Neural crest cell (in vitro differentiated cells): ENCODE data around the gene ERMP1. TPM values are rescaled to one million over a fixed set of nuclear protein-coding genes. Genes with fewer than 3 reads are reported as not detected.

Experiments used
- DNase-seq: peaks from one replicate; pipeline ENCODE4 v3.0.0; 2021; ENCODE audit warnings: low read depth, mixed read lengths, low spot score
- H3K27ac Mint-ChIP-seq: one replicate; pipeline ENCODE4 v1.8.0; 2021; ENCODE audit warnings: mild to moderate bottlenecking, mixed read lengths; ENCODE audit not compliant: unreplicated experiment
- H3K27me3 Mint-ChIP-seq: 2 replicates; pipeline ENCODE4 v1.8.0; 2021; ENCODE audit warnings: low read depth, mild to moderate bottlenecking, mixed read lengths
- H3K36me3 Mint-ChIP-seq: 2 replicates; pipeline ENCODE4 v1.8.0; 2021; ENCODE audit warnings: low read depth, mild to moderate bottlenecking, mixed read lengths
- H3K4me1 Mint-ChIP-seq: 2 replicates; pipeline ENCODE4 v1.8.0; 2021; ENCODE audit warnings: mixed read lengths
- H3K4me3 Mint-ChIP-seq: one replicate; pipeline ENCODE4 v1.8.0; 2021; ENCODE audit warnings: mild to moderate bottlenecking, mixed read lengths
- H3K9me3 Mint-ChIP-seq: 2 replicates; pipeline ENCODE4 v1.8.0; 2021; ENCODE audit warnings: mixed read lengths
- total RNA-seq: library from RNA; stranded (reverse); gene quantifications from 2 replicates; pipeline ENCODE4 v1.2.1, GENCODE V29; 2021
- TF ChIP-seq, protein P1 (sequence below): fragments of 200-600 bp; sonication (generic); conservative IDR thresholded peaks from 2 replicates; pipeline ENCODE4 v1.5.0; 2021; ENCODE audit warnings: antibody characterized with exemption, mild to moderate bottlenecking

ERMP1 gene
- total RNA-seq, 1 donor from 2014 or later, result 5.9 TPM

DNA sequence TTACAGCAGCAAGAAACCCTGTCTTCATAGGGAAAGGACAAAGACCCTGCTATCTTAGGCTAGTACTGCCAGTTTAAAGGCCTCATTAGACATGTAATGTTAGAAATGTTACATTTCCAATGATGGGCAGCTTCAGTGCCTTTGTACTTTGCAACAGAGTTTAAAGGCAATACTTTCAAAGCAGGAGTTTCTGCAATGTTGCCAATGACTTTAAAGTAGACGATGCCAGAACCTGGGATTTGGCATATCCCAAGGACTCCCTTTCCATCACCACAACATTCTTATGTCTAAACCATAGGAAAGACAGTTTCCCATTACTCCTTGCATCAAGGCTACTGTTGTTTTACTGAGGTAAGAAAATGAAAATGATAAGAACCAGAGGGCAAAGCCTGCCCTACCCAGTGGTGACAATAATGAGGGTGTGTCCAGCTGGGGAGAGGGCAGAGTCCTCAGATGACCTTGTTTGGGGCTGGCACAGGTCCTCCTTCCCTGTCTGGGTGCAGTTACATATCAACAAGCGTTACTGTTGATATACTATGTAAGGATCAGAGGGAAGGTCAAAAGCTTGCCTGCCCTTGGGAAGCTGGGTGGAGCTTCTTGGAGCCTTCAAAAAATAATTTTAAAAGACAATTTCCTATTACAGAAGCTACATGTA is 30.3 kb upstream of the ERMP1 start:
- no peaks in the 10 kb centered on the region for H3K9me3 Mint-ChIP-seq
- no peaks in the 10 kb centered on the region for H3K27me3 Mint-ChIP-seq
- H3K4me3 Mint-ChIP-seq, result no peak overlapping the region
- no peak overlapping the region for H3K27ac Mint-ChIP-seq
- no peaks in the 10 kb centered on the region for H3K36me3 Mint-ChIP-seq
- TF ChIP-seq, protein P1, sequence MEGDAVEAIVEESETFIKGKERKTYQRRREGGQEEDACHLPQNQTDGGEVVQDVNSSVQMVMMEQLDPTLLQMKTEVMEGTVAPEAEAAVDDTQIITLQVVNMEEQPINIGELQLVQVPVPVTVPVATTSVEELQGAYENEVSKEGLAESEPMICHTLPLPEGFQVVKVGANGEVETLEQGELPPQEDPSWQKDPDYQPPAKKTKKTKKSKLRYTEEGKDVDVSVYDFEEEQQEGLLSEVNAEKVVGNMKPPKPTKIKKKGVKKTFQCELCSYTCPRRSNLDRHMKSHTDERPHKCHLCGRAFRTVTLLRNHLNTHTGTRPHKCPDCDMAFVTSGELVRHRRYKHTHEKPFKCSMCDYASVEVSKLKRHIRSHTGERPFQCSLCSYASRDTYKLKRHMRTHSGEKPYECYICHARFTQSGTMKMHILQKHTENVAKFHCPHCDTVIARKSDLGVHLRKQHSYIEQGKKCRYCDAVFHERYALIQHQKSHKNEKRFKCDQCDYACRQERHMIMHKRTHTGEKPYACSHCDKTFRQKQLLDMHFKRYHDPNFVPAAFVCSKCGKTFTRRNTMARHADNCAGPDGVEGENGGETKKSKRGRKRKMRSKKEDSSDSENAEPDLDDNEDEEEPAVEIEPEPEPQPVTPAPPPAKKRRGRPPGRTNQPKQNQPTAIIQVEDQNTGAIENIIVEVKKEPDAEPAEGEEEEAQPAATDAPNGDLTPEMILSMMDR, result no peak
- DNase-seq, result no peak
- H3K4me1 Mint-ChIP-seq, result peaks cover 15% of the 10 kb centered on the region

DNA sequence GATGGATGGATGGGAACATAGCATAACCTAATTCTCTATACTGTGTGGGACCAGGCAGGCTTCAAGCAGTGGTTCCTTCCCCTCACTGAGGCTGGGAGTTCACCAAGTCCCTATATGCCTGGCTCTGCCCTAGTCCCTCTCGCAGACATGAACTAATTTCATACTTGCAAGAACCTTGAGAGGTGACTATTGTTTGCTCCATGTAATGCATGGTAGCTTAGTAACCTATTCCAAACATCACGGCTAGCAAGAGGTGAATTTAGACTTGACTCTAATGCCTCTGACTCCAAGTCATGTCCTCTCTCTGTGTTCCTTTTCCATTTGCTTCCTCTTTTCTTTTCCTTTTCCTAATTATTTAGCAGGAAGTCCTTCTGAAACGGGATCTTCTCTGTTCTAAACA is 25.9 kb upstream of the ERMP1 start:
- Mint-ChIP-seq H3K9me3 (no peaks in the 10 kb centered on the region), H3K27me3 (no peaks in the 10 kb centered on the region), H3K36me3 (no peaks in the 10 kb centered on the region), H3K4me1 (peaks cover 5% of the 10 kb centered on the region), H3K27ac (no peak overlapping the region), H3K4me3 (no peak overlapping the region)
- DNase-seq, result no peak
- TF ChIP-seq, protein P1, result no peak

DNA sequence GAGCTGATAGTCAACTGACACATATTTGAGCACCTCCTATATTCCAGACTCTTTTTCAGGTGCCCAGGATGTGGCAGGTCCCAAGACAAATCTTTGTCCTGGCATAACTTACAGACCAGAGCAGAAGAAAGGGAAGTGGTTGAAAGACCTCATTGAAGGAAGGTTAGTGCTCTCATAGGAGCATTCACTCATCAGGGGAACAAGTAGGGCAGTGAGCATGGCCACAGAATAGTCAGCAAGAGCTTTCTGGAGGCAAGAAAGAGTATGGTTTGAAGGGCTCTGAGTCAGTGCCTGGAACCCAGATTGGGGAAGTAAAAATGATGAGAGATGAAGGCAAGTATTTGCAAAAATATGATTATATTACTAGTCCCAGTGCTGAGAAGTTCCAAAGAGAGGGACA is 25.0 kb upstream of the ERMP1 start:
- no peak overlapping the region for H3K4me3 Mint-ChIP-seq
- peaks cover 5% of the 10 kb centered on the region for H3K4me1 Mint-ChIP-seq
- no peaks in the 10 kb centered on the region for H3K27me3 Mint-ChIP-seq
- DNase-seq, result no peak
- H3K36me3 Mint-ChIP-seq, result no peaks in the 10 kb centered on the region
- no peaks in the 10 kb centered on the region for H3K9me3 Mint-ChIP-seq
- TF ChIP-seq, protein P1, result no peak
- H3K27ac Mint-ChIP-seq, result no peak overlapping the region

DNA sequence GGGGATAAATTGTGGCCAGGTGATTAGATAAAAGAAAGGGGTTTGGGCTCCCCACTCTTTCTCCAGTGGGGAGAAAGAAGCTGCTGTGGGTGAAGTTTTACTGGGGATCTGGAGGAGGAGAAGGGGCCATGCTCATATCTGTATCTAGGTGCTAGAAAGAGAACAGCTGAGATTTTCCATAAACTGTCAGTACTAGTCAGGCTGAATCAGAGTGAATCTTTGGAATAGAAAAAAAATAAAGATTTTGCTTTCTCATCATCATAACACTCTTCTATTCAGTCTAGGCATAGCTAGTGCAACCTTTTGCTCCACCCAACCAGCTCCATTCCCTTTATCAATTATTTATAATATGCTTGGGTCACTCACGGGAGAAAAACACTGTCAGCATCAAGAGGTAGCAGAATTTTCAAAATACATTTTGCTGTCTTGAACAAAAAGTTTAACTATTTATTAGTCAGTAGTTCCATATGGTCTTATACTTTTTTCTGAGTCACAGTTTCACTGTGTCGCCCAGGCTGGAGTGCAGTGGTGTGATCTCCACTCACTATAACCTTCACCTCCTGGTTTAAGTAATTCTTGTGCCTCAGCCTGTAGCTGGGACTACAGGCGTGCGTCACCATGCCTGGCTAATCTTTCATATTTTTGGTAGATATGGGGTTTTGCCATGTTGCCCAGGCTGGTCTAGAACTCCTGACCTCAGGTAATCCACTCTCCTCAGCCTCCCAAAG is 21.3 kb upstream of the ERMP1 start:
- H3K4me3 Mint-ChIP-seq, result no peak overlapping the region
- no peak overlapping the region for H3K27ac Mint-ChIP-seq
- H3K9me3 Mint-ChIP-seq, result no peaks in the 10 kb centered on the region
- H3K27me3 Mint-ChIP-seq, result no peaks in the 10 kb centered on the region
- no peak for DNase-seq
- H3K4me1 Mint-ChIP-seq, result no peaks in the 10 kb centered on the region
- no peaks in the 10 kb centered on the region for H3K36me3 Mint-ChIP-seq
- TF ChIP-seq, protein P1, result no peak

DNA sequence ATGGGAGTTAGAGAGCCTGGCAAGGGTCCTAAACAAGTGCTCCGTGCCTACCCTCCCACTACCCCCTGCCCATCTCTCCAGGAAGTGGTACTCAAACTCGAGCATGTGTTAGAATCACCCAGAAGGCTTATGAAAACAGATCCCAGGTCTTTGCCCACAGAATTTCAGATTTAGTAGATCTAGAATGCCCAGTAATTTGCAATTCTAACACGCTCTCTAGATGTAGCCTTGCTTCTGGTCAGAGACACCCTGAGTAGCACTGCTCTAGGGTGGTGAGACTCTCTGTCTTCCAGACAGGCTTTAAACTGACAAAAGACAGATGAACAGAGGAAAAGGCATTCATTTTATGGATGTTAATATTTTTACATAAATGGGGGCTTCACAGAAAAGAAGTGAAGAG is 20.7 kb upstream of the ERMP1 start:
- Mint-ChIP-seq H3K4me3 (no peak overlapping the region), H3K9me3 (no peaks in the 10 kb centered on the region), H3K27me3 (no peaks in the 10 kb centered on the region), H3K4me1 (no peaks in the 10 kb centered on the region), H3K27ac (no peak overlapping the region), H3K36me3 (no peaks in the 10 kb centered on the region)
- TF ChIP-seq, protein P1, result no peak
- DNase-seq, result no peak
